Inflammatory macrophage treated with lipopolysaccharide for 1 hour (primary cell): ENCODE data around the gene YARS1.
"Not testable (repeated sequence)": the region's sequence is repeated elsewhere in the genome, so short reads cannot be mapped to it uniquely, and the experiment has no call there.

ENCODE experiments used
- DNase-seq, 2 donors: peaks; one replicate each; pipeline ENCODE4 v3.0.0-alpha.2; 2020 to 2022

Gene YARS1

GRCh38 chr1:32816676-32817158 is 441 bp downstream of the YARS1 start:
- peak; percentile 12 to 32 for DNase-seq

- peak; percentile 9 to 29 for DNase-seq
These were observed 3.0 kb downstream of the YARS1 start for GRCh38 chr1:32813941-32814739.

GRCh38 chr1:32811917-32812316 is 5.2 kb downstream of the YARS1 start:
- no peak for DNase-seq

- DNase-seq, result no peak
These were observed 5.9 kb downstream of the YARS1 start for GRCh38 chr1:32811265-32811664.

- no peak for DNase-seq
These were observed 6.8 kb downstream of the YARS1 start for GRCh38 chr1:32810358-32810757.

GRCh38 chr1:32808580-32808979 is 8.6 kb downstream of the YARS1 start:
- DNase-seq, result no peak

GRCh38 chr1:32806910-32807523 is 10.1 kb downstream of the YARS1 start:
- DNase-seq, result no peak

- DNase-seq, result no peak
These were observed 10.9 kb downstream of the YARS1 start for GRCh38 chr1:32806290-32806689.

- not testable (repeated sequence) for DNase-seq
These were observed 12.7 kb downstream of the YARS1 start for GRCh38 chr1:32804460-32804859.

- DNase-seq, result no peak
These were observed 16.0 kb downstream of the YARS1 start for GRCh38 chr1:32801096-32801715.

- DNase-seq, result no peak
These were observed 18.3 kb downstream of the YARS1 start for GRCh38 chr1:32798679-32799416.

GRCh38 chr1:32798191-32798590 is 19.0 kb downstream of the YARS1 start:
- no peak for DNase-seq

- DNase-seq, result no peak
These were observed 19.7 kb downstream of the YARS1 start for GRCh38 chr1:32797456-32797855.

GRCh38 chr1:32795763-32796162 is 21.4 kb downstream of the YARS1 start:
- not testable (repeated sequence) for DNase-seq

GRCh38 chr1:32791881-32792280 is 25.3 kb downstream of the YARS1 start:
- DNase-seq, result peak in 1 of 2 donors; percentile 27

GRCh38 chr1:32789356-32789755 is 27.8 kb downstream of the YARS1 start:
- peak; percentile 48 to 84 for DNase-seq

GRCh38 chr1:32786856-32787255 is 30.3 kb downstream of the YARS1 start:
- peak in 1 of 2 donors; percentile 16 for DNase-seq

- no peak for DNase-seq
These were observed 32.3 kb downstream of the YARS1 start for GRCh38 chr1:32784817-32785216.

- DNase-seq, result no peak
These were observed 33.3 kb downstream of the YARS1 start for GRCh38 chr1:32783851-32784250.

- no peak for DNase-seq
These were observed 35.1 kb downstream of the YARS1 start for GRCh38 chr1:32782086-32782485.

- no peak for DNase-seq
These were observed 36.4 kb downstream of the YARS1 start for GRCh38 chr1:32780628-32781234.

GRCh38 chr1:32780005-32780404 is 37.2 kb downstream of the YARS1 start:
- DNase-seq, result no peak

- DNase-seq, result no peak
These were observed 37.9 kb downstream of the YARS1 start for GRCh38 chr1:32779242-32779641.
